DMS153 treated with DMSO at 0.1 percent for 48 hours (cell line): ENCODE results near the gene NUDT1.

ENCODE experiments used
- DNase-seq: peaks from one replicate; lab custom pipeline; 2025; ENCODE audit not compliant: unreplicated experiment; lab: John Stamatoyannopoulos, UW

NUDT1 gene

DNA sequence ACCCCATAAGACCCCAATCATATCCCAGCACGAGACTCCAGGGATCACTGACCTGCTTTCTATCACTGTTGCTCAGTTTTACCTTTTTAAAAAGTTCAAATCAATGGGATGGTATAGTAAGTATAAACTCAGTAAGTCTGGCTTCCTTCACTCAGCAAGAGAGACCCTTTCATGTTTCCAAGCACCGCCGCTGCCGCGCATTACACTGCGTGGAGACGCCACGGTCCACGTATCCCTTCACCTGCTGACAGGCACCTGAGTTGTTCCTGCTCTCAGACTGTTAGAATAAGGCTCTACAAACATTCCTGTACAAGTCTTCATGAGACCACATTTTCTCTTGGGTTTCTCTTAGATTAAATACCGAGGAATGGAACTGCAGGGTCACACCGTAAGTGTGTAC, 37.6 kb upstream of the NUDT1 start:
- no peak for DNase-seq

DNA sequence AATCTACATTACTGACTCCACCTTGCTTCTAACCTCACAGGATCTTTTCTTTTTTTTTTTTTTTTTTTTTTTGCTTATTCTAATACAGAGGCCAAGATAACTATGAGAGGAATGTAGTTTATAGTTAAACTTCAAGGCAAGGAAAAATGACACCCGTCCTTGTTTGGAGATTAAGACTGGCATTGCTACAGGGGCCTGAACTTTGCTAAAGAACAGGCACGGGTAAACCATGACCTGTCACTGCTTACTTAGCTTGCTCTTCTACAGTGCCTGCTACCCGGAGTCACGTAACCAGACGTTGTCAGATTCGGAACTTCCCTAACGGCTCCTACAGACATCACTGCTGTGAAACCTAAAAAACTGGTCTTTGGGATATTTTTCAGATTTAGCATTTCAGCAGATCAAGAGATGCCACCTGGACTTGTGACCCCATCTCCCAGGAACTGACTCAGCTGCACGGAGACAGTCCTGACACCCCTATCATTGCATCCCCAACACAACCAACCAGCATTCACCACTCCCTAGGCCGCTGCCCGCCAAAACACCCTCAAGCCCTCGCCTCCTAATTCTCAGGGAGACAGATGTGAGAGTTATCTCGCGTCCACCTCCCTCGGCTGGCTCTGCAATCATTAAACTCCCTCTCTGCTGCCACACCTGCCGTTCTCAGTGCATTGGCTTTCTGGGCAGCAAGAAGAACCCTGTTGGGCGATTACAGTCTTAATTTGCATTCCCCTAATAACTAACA, 36.8 kb upstream of the NUDT1 start:
- no peak for DNase-seq

DNA sequence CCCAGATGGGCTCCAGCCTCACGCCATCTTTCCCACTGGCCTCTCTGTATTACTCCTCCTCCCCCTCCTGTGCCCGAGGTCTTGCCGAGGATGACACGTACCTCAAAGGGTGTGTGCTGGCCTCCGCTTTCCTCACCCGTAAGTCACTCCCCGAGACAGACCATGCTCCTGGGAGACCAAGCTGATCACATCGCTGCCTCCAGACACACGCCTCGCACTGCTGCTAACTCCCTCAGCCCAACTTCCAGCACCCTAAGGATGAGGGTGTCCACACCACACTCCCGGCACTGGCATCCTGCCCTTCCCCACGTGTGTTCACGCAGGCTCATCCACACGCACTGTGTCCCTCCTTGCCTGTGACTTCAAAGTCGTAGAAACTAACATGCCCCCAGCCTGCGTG, 33.3 kb upstream of the NUDT1 start:
- DNase-seq = no peak

- no peak for DNase-seq
These were observed 32.7 kb upstream of the NUDT1 start for GRCh38 chr7:2209146-2209960.

DNA sequence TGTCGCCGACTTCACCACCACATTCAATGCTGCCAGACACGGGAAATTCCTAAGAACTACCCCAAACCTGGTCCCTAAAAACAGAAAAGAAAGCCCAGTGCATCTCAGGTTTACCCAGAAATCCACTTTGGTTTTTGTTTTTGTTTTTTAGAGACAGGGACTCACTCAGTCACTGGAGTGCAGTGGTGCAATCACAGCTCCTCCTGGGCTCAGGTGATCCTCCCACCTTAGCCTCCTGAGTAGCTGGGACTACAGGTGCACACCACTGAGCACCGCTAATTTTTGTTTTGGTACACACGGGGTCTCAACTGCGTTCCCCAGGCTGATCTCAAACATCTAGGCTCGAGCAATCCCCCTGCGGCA, 32.1 kb upstream of the NUDT1 start:
- DNase-seq = no peak

- DNase-seq = no peak
These were observed 31.3 kb upstream of the NUDT1 start for GRCh38 chr7:2210551-2211258.

- no peak for DNase-seq
These were observed 30.7 kb upstream of the NUDT1 start for GRCh38 chr7:2211259-2211880.

- DNase-seq = no peak
These were observed 30.1 kb upstream of the NUDT1 start for GRCh38 chr7:2211926-2212325.

DNA sequence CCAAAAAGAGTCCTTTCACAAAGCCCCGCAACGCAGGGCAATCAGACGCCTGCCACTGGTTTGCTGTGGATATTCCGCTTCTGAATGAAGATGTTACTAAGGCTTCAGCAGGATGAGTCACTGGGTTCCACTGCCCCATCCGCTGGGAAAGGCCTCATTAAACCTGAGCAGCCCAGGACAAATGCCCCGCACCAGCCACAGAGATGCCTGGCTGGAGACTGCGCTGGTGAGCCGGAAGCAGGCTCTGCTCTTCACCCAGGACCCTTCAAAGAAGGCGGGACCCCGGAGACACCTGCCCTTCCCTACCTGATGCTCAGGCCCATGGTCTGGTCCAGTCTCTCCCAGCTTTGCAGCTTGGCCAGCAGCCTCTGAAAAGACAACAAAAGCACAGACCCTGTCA, 29.1 kb upstream of the NUDT1 start:
- no peak for DNase-seq

DNA sequence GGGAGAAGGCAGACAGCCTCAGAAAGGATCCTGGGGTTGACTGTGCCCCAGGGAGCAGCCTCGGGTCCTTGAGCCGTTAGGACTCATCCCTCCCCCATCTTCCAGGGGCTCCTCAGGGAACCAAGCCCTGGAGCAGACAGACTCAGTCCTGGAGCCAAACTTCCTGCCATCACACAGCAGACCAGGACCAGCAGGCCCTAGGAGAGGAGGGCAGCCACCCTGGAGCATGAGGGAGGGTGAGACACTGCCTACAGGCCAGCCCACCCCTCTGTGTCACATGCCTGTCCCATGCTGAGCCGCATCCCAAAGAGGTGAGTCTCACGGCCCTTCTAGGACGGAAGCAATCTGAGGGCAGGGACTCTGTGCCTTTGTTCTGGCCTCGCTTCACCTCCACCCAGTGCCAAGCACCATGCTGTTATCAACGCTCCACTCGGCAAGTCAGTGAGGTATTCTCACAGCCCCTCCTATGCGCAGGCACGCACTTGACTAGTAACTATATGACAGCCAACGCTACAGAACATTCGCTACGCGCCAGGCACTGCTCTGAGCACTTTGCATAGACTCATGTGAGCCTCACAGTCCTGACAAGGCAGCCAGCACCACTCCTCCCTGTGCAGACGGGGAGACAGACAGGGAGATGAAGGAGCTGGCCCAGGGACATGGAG, 28.3 kb upstream of the NUDT1 start:
- DNase-seq = no peak

GRCh38 chr7:2214636-2215035, 27.4 kb upstream of the NUDT1 start:
- DNase-seq = no peak

DNA sequence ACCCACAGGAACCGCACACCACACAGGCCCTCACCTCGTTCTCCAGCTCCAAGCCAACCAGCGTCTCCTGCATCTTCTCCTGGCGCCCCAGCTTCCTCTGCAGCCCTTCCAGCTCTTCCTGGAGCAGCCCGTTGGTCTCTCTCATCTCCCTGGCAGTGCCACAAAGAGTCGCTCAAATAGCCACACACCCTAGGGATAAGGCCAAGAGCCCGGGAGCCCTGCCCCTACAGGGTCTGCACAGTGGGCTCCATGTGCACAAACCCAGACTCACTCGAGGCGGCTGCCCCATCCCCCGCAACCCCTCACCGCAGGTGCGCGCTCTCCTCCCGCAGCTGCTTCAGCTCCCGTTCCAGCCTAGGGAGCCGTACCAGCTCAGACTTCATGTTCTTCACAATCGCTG, 26.2 kb upstream of the NUDT1 start:
- DNase-seq = no peak

- no peak for DNase-seq
These were observed 24.8 kb upstream of the NUDT1 start for GRCh38 chr7:2217206-2217605.

DNA sequence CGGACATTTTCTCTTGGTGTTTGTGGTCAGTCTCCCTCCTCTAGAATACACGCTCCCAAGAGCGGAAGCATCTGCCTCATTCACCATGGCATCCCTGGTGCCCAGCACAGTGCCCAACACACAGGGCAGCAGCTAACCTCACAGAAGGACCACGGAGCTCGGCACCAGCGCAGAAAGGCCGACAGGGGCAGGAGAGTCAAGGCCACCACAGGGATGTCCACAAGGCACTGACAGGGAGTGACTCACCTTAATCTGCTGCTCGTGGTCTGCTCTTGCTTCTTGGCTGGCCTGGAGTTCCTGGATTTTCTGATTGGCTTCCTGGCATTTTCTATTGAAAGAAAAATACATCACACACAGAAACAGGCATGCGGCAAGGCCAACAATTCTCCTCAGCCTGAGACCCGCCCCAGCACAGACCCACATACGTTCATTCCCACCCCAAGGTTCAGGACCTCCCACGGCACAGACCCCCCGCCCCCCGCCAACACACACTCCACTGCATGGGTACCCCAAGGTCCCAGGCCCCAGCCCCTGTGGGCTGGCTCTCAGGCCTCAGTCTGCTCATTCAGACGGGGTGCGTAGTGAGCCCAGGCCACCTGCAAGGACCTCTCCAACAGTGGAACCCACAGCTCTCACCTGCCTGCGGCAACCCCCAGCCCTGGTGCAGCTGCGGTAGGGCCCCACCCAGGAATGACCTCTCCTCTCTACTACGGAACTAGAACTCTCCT, 24.1 kb upstream of the NUDT1 start:
- no peak for DNase-seq

DNA sequence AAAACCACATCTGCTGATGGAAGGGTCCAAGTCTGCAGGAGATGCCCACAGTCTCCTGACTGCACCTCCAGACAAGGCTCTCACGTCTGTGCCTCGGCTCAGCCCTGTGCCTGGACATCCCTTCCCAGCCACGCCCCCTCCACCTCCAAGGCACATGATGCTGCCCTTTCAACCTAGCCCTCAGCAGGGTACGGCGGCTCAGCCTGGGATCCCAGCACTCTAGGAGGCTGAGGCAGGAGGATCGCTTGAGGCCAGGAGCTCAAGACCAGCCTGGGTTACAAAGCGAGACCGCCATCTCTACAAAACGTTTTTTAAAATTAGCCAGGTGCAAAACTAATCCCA, 23.6 kb upstream of the NUDT1 start:
- no peak for DNase-seq

GRCh38 chr7:2219136-2219535, 22.9 kb upstream of the NUDT1 start:
- DNase-seq = no peak

DNA sequence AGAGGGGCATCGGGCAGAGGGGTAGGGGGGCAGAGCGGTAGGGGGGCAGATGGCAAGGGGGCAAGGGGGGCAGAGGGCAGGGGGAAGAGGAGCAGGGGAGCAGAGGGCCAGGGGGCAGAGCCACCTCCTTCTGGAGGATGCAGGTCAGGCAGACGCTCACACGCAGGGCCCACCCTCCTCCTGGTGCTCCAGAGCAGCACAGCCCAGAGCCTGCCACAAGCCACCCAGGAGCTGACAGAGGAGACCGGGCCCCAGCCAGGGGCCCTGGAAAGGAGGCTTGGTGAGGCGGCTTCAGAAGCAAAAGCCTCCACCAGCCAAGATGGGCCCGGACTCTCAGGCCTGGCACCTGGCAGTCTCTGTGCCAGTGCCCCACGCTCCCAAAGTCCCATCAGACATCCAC, 22.4 kb upstream of the NUDT1 start:
- DNase-seq = no peak

DNA sequence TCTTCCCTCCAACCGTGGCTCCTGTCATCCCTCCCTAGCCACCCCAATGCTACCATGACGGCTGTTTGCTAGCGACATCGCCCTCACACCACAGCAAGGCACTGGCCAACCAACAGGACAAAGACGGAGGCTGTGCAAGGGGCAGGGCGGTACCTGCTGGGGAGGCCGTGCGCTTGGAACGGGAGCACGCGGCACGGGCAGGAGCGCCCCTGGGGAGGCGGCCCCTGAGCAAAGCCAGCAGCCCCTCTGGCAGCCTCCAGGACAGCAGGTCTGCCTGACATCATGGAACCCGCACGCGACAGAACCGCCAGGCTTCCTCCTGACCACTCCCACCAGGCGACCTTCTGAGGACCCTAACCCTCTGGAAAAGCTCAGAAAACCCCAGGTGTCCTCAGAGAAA, 22.0 kb upstream of the NUDT1 start:
- DNase-seq = no peak

DNA sequence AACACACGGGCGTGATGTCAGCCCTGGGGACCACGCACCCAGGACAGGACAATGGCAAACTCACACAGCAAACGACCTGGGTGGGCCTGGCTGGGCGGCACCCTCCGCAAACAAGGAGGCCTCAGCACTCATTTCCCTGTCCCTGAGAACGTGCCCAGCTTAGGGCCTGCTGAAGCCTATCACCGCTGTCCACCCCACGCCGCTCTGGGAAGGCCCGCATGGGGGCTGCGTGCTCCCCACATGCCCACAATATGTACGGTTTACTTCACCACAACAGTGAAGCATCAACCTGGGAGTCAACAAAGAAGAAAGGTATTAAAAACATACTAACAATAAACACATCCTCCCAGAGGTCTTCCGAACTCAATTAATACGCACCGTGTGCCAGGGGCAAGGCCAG, 21.5 kb upstream of the NUDT1 start:
- DNase-seq = no peak

- DNase-seq = no peak
These were observed 21.1 kb upstream of the NUDT1 start for GRCh38 chr7:2220954-2221353.

DNA sequence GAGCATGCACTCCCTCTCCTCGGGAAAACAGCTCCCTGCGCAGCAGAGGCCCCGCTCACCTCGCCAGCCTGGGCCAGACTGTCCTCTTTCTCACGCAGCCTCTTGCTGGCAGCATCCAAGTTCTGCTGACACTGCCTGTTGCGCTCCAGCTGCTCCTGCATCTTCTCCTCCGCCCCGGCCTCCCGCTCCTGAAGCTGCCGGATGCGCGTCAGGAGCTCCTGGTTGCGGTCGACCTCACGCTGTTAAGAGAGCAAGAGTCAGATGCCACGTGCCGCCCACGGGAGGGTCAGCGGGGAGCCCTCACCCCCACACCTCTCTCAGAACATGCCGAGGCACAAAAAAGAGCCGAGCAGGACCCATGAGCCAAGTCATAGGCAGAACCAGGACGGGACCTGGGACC, 19.5 kb upstream of the NUDT1 start:
- DNase-seq = no peak
